GM21786 (cell line): Measurements from ENCODE around the gene ZNF575.
A peak's percentile ranks its signal among the peaks of the same experiment; 100 is the strongest.
"Not testable (repeated sequence)": the region's sequence is repeated elsewhere in the genome, so short reads cannot be mapped to it uniquely, and the experiment has no call there.

Experiments
- ATAC-seq: cut with Tn5 transposase; IDR thresholded peaks from one replicate; pipeline ENCODE4 v1.9.1; 2021; ENCODE audit not compliant: unreplicated experiment

Gene ZNF575

DNA sequence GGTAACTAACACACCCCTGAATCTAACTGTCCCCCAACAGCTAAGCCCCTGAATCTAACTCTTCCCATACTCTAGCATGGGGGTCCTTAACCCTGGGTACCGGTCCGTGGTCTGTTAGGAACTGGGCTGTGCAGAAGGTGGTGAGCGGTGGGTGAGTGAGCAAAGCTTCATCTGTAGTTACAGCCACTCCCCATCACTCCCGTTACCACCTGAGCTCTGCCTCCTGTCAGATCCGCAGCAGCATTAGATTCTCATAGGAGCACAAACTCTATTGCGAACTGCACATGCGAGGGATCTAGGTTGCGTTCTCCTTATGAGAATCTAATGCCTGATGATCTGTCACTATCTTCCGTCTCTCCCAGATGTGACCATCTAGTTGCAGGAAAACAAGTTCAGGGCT, 22.3 kb upstream of the ZNF575 start:
- ATAC-seq = no peak

DNA sequence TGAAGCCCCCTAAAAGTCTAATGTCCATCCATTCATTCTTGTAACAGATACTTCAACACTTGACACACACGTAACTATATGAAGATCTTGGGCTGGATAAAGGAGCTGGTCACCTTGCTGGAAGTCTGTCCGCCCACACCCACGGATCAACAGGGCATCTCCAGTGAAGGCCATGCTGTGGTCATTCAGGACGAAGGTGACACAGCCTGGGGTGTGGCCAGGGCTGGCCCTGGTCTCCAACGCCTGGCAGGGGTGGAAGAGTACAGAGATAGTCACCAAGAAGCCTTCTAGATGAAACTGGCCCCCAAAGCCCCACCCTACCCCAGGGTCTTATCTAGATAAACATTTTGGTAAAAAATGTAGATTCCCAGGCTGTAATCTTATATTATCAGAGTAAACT, 21.7 kb upstream of the ZNF575 start:
- ATAC-seq = no peak

GRCh38 chr19:43512399-43512798, 20.6 kb upstream of the ZNF575 start:
- not testable (repeated sequence) for ATAC-seq

DNA sequence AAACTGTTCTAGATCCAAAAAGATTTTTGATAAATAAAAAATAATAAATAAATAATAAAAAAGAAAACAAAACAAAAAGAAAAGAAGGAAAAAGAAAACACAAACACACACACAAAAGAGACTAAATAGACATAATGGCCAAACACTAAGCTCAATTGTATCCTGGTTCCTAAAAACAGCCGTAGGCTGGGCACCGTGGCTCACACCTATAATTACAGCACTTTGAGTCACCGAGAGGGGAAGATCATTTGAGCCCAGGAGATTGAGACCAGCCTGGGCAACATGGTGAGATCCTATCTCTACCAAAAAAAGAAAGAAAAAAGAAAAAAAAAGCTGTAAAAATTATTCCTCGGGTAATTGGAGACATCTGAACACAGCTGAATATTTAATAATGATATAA, 14.9 kb upstream of the ZNF575 start:
- no peak for ATAC-seq

- ATAC-seq = no peak
Observed at GRCh38 chr19:43519436-43520088, 13.4 kb upstream of the ZNF575 start.

DNA sequence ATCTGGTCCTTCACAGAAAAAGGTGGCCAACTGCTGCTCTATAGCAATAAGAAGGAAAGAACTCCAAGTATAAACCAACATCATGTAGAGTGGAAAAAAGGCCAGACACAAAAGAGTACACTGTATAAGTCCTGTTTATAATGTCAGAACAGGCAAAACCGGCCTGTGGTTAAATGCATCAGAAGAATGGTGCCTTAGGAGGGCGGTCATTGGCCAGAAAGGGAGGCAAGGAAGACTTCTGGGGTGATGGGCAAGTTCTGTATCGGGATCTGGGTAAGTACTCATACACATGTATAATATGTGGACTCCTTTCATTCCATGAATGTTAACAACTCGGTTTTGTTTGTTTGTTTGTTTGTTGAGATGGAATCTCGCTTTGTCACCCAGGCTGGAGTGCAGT, 10.1 kb upstream of the ZNF575 start:
- ATAC-seq = no peak

- ATAC-seq = not testable (repeated sequence)
Observed at GRCh38 chr19:43523696-43524095, 9.3 kb upstream of the ZNF575 start.

GRCh38 chr19:43524922-43525835, 7.8 kb upstream of the ZNF575 start:
- ATAC-seq = no peak

GRCh38 chr19:43525836-43526771, 6.9 kb upstream of the ZNF575 start:
- ATAC-seq = no peak

DNA sequence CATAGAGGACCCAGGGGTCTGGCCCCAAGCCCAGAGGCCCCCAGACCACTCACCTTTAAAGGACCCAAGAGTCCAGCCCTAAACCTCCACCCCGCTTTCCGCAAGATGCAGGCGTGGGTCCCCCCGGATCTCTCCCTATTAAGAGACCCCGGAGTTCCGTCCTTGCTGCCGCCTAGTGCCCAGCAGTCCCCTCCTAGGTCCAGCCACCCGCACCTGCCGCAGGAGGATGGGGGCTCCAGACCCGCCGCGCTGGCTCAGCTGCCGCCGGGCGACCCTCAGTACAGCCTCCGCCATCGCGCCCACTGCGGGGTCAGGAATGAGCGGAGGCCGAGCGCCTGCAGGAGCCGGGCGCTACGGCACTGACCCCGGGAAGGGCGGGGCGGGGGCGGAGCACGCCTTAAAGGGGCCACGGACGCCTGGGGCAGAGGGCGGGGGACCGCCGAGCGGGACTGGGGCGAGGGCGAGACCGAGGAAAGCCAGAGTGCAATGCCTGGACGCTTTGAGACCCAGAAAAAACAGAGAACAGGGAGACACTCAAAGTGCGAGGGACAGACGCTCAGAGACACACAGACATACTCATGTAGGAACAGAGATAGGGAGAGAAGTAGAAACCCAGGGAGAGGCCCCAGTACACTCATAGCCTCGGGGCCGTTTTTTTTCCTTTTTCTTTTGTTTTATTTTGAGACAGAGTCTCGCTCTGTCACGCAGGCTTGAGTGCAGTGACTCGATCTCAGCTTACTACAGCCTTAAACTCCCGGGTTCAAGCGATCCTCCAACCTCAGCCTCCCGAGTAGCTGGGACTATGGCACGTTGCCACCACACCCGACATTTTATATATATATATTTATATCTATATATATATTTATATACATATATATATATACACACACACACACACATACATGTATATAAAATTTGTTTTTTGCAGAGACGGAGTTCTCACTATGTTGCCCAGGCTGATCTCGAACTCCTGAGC, 5.8 kb upstream of the ZNF575 start, which contains the start of gene ETHE1:
Gene ETHE1 (minus strand): TSS at position 318 of the 976 bp plus-strand sequence. CDS start 24 bp downstream, at position 294.
- ATAC-seq = peak; percentile 57

GRCh38 chr19:43527860-43528622, 4.9 kb upstream of the ZNF575 start:
- ATAC-seq = no peak

- ATAC-seq = no peak
Observed at GRCh38 chr19:43532571-43532961, 422 bp upstream of the ZNF575 start.

DNA sequence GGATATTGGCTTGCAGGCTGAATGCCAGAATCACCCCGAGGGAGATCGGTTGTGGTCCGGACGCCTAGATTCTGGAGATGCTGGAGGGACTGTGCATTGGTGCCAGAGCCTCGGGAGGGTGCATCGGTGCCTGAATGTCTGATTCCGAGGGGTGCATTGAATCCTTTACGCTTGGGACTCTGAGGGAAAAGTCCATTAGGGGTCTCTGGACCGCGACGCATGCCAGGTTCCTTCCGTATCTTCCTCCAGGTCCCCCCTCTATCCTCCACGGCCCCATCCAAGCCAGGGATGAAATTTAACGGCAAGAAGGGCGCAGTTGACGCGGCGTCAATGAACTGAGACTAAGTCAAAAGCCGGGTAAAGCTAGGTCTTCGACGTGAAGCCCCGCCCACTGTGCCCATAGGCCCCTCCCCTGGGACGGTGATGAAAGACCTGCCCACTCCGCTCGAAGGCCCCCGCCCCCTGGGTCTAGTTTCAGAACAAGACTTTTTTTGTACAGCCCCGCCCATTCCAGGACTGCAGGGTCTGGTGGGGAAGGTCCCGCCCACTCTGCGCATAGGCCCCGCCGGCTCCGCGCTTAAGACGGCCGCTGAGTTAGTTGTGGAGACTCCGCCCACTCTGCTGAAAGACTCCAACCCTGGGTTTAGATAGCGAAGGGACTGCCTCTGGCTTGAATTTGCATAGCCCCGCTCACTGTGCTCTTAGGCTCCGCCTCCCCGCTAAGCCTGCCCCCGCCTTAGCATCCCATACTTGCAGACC, 737 bp downstream of the ZNF575 start:
- ATAC-seq = peak; percentile 50

DNA sequence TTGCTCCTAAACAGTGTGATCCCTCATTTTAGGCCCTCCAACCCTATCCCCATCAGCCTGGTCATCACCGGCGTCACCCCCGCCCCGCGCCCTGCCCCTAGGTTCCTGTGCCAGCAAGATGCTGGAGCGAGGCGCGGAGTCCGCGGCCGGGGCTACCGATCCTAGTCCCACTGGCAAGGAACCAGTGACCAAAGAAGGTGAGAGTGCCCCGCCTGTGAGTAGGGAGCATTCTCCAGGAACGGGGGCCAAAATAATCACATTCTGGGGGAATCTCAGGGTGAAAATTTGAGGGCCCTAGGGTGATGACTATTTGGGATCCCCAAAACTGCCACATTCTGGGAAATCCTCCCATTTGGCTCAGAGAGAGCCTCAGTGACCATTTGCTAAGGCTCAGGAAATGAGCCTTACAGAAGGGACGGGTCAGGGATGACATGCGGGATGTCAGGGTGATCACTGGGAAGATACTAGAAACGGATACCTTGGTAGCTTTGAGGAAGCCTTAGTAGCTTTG, 1.4 kb downstream of the ZNF575 start:
- ATAC-seq = no peak

GRCh38 chr19:43534816-43535761, 2.1 kb downstream of the ZNF575 start:
- ATAC-seq = no peak

- ATAC-seq = no peak
Observed at GRCh38 chr19:43538922-43539321, 5.9 kb downstream of the ZNF575 start.

GRCh38 chr19:43540381-43540780, 7.4 kb downstream of the ZNF575 start:
- ATAC-seq = no peak
